HG02588 (cell line): ENCODE measurements around the gene ZNF91.
"Not testable (repeated sequence)": the region's sequence is repeated elsewhere in the genome, so short reads cannot be mapped to it uniquely, and the experiment has no call there.

Experiments
- ATAC-seq: cut with Tn5 transposase; IDR thresholded peaks from one replicate; pipeline ENCODE4 v1.9.1; 2021; ENCODE audit warnings: mild to moderate bottlenecking, moderate library complexity; ENCODE audit not compliant: unreplicated experiment

The ZNF91 gene

DNA sequence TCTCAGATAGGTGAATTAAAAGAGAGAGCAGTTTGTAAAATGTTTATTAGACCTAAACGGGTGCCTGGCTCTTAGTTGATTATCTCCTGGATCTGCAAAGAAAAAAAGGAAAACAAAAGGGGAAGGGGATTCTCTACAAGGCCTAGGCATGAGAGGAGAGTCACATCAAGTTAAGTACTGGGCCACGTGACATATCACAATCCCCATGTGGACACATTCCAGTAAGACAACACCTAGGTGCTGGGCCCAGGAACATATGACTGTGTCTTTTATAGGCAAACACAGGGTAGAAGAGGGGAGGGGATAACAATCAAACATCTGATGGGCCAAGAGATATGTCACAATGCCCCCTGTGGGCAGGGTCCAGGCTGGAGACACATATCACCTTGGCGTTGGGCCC lies 4.2 kb upstream of the ZNF91 start:
- no peak for ATAC-seq

DNA sequence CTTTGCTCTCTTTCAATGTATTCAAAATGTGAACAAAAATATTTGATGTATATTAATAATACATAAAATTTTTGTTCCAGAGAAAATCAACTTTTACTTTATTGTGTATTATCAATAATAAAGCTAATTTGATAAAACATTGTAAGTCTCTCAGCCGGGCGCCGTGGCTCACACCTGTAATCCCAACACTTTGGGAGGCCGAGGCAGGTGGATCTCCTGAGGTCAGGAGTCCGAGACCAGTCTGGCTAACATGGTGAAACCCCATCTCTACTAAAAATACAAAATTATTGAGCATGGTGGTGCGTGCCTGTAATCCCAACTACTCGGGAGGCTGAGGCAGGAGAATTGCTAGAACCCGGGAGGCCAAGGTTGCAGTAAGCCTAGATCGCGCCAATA lies 449 bp upstream of the ZNF91 start:
- not testable (repeated sequence) for ATAC-seq

DNA sequence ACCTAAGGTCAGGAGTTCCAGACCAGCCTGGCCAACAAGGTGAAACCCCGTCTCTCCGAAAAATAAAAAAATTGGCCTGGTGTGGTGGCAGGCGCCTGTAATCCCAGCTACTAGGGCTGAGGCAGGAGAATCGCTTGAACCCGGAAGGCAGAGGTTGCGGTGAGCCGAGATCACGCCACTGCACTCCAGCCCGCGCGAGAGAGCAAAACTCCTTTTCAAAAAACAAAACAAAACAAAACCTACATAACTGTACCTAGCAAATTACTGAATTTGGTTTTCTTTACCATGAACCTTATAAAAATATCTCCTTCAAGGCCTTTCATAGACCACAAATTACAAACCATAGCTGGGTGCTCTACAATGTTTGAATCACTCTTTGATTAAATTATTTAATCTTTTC lies 760 bp downstream of the ZNF91 start:
- no peak for ATAC-seq

DNA sequence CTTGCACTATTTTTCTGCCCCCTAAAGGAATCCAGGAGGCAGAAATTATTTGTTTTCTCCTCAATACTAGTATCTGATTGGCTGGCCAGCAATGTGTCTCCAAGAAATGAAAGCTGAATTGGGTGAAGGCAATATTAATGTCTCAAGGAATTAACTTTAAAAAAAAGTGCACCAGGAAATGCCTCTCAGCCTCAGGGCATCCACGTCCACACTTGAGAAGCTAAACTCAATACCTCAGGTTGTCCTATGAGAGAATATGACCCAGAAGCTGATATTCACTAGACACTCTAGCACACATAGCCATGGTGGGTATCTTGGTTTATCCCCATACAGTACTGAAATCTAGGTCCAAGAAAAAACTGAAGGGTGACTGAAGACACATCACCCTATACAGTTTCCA lies 2.1 kb downstream of the ZNF91 start:
- no peak for ATAC-seq

GRCh38 chr19:23391236-23391635 lies 4.0 kb downstream of the ZNF91 start:
- no peak for ATAC-seq

DNA sequence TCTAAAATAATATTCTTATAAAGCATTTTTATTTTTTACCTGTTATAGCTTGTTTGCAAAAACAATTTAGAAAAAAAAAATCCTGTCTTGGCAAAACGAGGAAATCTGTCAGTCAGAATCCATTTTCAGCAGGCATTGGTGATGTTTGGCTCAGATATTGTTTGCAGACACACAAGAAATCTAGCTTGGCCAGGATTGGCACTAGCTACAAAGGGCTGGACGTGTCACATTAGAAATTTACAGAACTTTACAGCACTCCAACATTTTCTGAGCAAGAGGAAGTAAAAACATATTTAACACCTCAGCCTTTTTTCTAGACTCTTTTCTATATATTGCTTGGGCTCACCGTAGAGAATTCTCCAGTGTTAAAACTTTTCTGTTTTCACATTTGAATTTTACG lies 9.9 kb downstream of the ZNF91 start:
- no peak for ATAC-seq

GRCh38 chr19:23384858-23385257 lies 10.4 kb downstream of the ZNF91 start:
- ATAC-seq, result no peak

DNA sequence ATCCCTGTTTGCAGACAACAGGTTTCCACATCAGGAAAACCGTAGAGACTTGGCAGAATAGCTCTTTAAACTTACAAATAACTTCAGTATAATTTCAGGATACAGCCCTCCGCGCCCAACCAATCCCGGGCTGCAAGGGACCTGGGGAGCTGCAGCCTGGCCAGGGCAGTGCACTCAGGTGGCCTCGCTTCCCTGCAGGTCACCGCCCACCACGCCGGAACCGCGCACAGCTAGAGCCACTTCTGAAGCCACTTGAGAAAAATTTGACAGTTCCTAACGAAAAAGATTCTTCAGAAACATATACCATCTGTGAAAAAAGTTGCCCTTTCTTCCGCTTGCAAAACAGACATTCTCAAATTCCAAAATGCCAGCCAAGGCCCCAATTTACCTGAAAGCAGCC lies 11.1 kb downstream of the ZNF91 start:
- no peak for ATAC-seq

- no peak for ATAC-seq
Measured at GRCh38 chr19:23382955-23383354, 12.3 kb downstream of the ZNF91 start.

- no peak for ATAC-seq
Measured at GRCh38 chr19:23381114-23381513, 14.2 kb downstream of the ZNF91 start.

DNA sequence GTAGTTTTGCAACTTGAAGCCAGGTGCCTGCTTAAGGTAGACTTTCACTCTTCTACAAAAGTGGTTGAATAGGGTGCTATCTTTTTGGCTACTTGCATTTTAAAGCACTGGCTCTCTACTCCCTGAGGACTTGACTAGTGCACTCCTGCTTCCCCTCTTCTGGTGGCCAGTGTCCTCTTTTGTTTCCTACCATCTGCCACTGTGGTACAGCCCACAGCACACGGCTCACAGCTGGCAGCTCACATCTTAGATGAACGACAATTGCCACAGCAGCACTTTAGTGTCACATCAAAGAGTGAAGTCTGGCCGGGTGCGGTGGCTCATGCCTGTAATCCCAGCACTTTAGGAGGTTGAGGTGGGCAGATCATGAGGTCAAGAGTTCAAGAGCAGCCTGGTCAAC lies 15.6 kb downstream of the ZNF91 start:
- not testable (repeated sequence) for ATAC-seq

DNA sequence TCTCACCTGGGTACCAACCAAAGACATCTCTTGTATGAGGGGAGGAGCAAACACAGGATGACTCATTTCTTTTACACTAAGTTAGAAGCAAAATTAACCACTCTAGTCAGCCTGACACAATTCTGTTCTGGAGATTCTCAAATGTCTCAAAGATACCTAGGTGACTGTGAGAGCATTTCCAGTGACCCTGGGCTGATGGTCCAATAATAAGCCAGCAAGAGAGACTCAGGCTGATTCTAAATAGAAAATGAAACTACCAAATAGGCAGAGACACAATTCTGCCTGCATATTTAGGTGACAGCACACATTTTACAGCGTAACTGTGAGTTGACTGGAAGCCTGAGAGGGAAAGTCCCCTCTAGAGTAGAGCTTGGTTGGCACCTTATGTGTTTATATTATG lies 16.3 kb downstream of the ZNF91 start:
- no peak for ATAC-seq

GRCh38 chr19:23377276-23377675 lies 18.0 kb downstream of the ZNF91 start:
- ATAC-seq, result no peak

- ATAC-seq, result no peak
Measured at GRCh38 chr19:23366437-23366836, 28.8 kb downstream of the ZNF91 start.

GRCh38 chr19:23366031-23366430 lies 29.2 kb downstream of the ZNF91 start:
- ATAC-seq, result not testable (repeated sequence)

- ATAC-seq, result no peak
Measured at GRCh38 chr19:23365222-23365621, 30.0 kb downstream of the ZNF91 start.

GRCh38 chr19:23361843-23362242 lies 33.4 kb downstream of the ZNF91 start:
- not testable (repeated sequence) for ATAC-seq

DNA sequence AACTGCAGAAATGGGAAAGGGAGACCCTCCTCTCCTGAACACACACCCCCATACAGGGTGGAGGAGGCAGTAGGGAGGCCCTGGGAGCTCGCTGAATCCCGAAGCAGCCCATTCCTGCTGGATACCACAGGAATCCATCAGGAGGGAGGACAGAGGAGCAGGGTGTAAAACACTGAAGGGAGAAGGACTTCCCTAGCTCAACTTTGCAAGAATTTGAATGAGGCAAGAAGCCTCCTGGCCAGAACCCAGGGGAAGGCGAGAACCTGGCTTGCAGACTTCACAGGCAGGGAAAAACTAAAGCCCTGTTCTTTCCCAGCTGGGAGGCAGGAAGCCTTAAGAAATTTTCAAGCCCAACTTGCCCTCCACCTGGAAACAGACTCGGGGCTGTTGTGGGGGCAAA lies 43.5 kb downstream of the ZNF91 start:
- ATAC-seq, result no peak

DNA sequence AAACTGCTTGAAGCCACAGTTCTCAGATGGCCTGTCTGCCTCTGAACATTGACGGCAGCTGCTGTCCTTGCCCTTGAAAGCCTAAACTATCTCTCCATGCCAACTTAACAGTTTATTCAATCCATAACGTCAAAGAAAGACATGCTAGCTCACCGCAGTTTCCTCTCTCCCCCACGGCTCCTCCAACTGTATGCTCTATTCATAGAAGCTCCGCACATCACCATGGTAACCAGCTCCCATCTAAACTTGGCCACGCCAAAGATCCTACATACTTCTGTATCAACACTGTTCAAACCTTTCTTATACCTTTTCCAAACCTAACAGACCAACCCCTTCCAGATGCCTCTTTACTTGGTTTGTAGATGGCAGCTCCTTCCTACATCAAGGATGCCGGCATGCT lies 48.6 kb downstream of the ZNF91 start:
- no peak for ATAC-seq

DNA sequence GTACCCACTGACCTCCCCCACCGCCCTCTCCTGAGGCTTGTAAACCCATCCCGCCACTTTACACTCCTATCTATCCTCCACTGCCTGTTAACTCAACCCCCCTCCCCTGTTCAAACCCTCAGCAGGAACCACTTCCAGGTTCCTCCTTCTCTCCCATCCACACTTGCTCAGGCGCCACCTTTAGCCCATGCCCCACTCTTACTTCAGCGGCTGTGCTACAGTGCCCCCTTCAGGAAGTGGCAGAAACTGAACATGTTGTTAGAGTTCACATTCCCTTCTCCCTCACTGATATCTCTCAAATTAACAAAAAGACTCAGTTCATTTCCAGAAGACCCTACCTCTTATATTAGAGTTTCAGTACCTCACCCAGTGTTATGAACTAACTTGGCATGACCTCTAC lies 49.4 kb downstream of the ZNF91 start:
- ATAC-seq, result no peak

- ATAC-seq, result no peak
Measured at GRCh38 chr19:23343434-23344010, 51.7 kb downstream of the ZNF91 start.

DNA sequence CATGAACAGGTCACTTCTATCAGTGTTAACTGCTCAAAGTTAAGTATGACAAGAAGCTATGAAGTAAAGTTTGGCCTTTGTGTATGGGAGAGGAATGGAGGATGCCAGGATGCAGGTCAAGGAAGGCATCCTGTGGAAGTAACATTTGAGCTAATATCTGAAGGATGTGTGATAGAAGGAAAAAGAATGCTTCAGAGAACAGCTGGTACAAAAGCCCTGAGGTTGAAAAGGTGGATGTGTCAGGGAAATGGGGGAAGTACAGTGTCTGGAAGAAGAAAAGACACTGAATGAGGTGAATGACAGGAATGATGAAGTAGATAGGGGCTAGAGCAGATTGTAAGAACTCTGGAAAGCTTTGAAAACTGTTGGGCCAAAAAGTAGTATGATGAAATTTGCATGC lies 67.1 kb downstream of the ZNF91 start:
- no peak for ATAC-seq

GRCh38 chr19:23321953-23322549 lies 73.2 kb downstream of the ZNF91 start:
- no peak for ATAC-seq
